GM12865 (cell line): ENCODE measurements around the gene SPDYE4.

ENCODE experiments used
- DNase-seq: peaks from one replicate; pipeline ENCODE4 v3.0.0; 2010; ENCODE audit warnings: low read depth
- H3K4me3 ChIP-seq: 2 replicates; pipeline ENCODE4 v1.5.1; 2011; ENCODE audit warnings: mild to moderate bottlenecking, low read depth, low read length, control low read depth
- TF ChIP-seq, protein P1 (sequence below): IDR thresholded peaks from 2 replicates; pipeline ENCODE4 v1.5.1; 2011; ENCODE audit warnings: low read length, control low read depth, low read depth, inconsistent platforms; ENCODE audit not compliant: insufficient read depth; ENCODE audit errors: missing control alignments

Gene SPDYE4

DNA sequence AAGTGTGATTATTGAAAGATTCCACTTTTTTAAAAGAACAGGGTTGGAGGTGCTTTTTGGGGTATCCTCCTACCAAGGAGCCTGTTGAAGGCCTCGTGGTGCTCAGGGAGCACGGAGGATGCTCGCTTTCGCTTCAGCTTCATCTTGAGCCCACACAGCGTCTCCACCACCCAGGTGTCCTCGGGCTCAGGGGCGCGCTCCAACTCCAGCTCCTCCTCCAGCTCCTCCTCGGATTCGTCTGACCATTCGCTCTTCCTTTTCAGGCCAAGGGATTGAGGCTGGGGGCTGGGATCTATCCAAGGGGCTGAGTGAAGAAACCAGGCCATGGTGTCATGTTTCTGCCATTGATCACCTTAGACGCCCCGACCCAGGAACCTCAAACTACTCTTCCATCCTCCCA is 1.2 kb downstream of the SPDYE4 start:
- TF ChIP-seq, protein P1, sequence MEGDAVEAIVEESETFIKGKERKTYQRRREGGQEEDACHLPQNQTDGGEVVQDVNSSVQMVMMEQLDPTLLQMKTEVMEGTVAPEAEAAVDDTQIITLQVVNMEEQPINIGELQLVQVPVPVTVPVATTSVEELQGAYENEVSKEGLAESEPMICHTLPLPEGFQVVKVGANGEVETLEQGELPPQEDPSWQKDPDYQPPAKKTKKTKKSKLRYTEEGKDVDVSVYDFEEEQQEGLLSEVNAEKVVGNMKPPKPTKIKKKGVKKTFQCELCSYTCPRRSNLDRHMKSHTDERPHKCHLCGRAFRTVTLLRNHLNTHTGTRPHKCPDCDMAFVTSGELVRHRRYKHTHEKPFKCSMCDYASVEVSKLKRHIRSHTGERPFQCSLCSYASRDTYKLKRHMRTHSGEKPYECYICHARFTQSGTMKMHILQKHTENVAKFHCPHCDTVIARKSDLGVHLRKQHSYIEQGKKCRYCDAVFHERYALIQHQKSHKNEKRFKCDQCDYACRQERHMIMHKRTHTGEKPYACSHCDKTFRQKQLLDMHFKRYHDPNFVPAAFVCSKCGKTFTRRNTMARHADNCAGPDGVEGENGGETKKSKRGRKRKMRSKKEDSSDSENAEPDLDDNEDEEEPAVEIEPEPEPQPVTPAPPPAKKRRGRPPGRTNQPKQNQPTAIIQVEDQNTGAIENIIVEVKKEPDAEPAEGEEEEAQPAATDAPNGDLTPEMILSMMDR: no peak
- no peak overlapping the region for H3K4me3 ChIP-seq
- DNase-seq: no peak

DNA sequence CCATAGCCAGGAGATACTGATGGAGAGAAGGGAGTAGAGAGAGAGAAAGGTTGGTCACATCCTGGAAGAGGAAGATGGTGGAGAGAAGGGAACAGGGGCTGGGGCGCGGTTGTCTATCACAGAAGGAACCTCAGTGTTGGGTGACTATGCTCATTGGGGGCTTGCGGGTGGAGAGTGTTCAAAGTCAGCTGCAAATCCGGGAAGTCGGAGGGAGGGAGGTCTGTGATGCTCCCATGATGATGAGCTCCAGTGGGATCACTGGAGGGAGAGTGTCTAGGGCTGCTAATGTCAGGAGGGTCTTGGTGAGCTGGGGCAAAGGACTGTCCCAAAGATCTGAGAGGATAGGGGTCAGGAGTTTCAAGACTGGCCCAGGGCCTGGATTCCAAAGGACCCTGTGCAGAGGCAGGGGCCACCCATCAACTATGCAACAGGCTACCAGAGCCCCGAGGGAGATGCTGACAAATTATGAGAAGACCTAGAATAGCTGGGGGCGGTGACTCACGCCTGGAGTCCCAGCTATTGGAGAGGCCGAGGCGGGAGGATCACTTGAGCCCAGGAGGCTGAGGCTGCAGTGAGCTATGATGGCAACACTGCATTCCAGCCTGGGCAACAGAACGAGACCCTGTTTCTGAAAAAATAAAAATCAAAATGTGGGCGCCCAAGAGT is 2.6 kb downstream of the SPDYE4 start:
- DNase-seq: no peak
- TF ChIP-seq, protein P1: no peak
- no peak overlapping the region for H3K4me3 ChIP-seq

DNA sequence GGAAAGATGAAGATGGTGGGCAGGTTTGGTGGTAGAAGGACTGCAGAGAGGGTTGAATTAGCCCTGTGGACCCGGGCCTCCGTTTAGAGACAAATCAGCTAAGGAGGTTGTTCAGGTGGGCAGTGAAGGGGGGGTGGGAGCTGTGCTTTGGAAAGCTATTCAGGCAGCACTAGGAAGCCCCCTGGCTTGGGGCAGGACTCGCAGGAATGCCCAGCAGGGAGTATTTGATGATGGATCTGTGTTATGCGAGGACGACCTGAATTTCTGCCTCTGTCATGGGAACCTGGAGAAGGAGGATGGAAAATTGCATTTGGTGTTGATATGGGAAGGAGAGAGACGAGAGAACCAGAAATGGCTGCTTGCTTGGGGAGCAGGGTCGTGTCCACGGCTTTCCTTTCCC is 3.5 kb downstream of the SPDYE4 start:
- H3K4me3 ChIP-seq: no peak overlapping the region
- no peak for DNase-seq
- TF ChIP-seq, protein P1: no peak

DNA sequence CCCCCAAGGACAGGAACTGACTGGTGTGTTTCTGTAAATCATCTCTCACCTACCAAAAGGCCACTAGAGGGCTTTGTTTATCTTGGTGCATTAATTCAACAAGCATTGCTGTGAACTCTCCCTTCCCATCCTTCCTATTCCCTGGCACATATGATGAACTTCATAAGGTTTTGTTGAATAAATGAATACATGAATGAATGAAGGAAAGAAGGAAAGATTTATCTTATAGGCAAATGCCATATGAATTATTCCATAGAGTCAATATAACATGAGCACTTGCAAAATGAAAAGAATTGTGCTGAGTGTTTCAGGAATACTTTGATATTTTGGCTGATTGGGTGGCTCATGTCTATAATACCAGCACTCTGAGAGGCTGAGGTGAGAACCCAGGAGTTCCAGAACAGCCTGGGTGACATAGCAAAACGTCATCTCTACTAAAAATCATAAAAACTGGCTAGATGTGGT is 4.3 kb downstream of the SPDYE4 start:
- no peak overlapping the region for H3K4me3 ChIP-seq
- TF ChIP-seq, protein P1: peak; percentile 60
- peak; percentile 50 for DNase-seq

DNA sequence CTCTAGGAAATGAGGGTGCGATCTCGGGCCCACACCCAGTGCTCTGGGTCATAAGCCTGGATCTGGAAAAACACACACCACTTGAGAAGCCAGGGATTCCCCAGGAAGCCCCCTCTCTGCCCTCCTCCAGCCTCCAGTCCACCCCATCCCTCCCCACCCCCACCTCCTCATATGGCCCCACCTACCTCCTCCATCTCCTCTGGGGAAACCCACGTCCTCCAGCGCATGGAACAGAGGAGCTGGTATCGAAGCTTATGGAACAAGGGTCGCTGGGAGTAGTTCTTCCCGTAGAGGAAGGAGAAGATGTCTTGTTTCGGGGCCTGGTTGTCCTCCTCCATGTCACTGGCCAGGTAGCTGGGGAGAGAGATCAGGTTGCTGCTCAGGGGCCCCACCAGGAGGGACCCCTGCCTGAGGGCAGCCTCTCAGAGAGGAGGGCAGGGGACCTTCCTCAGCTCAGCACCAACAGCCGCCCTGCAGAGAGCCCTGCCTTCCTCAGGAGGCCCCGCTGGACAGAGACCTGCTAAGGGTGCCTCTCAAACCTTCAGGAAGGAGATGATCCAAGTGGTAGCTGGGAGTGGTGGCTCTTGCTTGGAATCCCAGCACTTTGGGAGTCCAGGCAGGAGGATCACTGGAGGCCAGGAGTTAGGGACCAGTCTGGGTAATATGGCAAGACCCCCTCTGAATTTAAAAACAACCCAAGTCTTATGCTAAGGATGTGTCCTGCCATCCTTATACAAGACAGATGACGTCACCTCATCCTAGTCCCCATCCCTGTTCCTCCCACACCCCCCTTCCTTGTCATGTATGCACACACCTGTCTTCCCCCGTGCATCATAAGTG is 5.0 kb downstream of the SPDYE4 start:
- DNase-seq: no peak
- TF ChIP-seq, protein P1: no peak
- no peak overlapping the region for H3K4me3 ChIP-seq

DNA sequence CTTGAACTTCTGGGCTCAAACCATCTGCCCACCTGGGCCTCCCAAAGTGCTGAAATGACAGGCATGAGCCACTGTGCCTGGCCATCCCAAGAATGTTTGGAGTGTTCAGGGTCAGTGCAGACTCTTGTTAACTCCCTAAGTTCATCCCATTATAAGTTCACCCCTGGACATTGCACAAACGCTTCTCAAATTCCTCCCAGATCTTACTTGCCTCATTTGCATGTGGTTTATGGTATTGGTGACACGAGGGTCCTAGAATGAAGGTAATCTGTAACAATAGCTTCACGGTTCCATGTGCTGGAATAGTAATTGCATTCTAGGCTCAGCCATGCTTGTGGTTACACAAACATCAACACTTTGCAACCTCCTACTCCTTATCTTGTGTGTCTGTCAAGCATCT is 8.7 kb downstream of the SPDYE4 start:
- no peak overlapping the region for H3K4me3 ChIP-seq
- no peak for DNase-seq
- TF ChIP-seq, protein P1: no peak
